GM23338 (cell line): Measurements from ENCODE around the gene PPM1H. TPM values are rescaled to one million over a fixed set of nuclear protein-coding genes. Genes with fewer than 3 reads are reported as not detected.

Experiments
- ATAC-seq: fragments of 200-7000 bp; cut with Tn5 transposase; 3 replicates; pipeline ENCODE4 v1.9.1; 2020
- DNase-seq: peaks from one replicate; pipeline ENCODE4 v3.0.0-alpha.2; 2015; ENCODE audit warnings: low spot score
- H2AFZ ChIP-seq: fragments of 200-600 bp; sonication (generic); 2 replicates; pipeline ENCODE4 v1.8.0; 2016; ENCODE audit warnings: antibody characterized with exemption, mild to moderate bottlenecking, moderate library complexity
- H3F3A ChIP-seq: fragments of 200-600 bp; sonication (generic); replicated peaks from 2 replicates; pipeline ENCODE4 v1.8.0; 2017; ENCODE audit warnings: antibody characterized with exemption, mixed run types, low read depth
- H3K27ac ChIP-seq: fragments of 200-600 bp; sonication (generic); 2 replicates; pipeline ENCODE4 v1.6.1; 2016; ENCODE audit warnings: low read depth
- H3K27me3 ChIP-seq: fragments of 200-600 bp; sonication (generic); 2 replicates; pipeline ENCODE4 v1.8.0; 2016; ENCODE audit warnings: mild to moderate bottlenecking, mixed run types, moderate library complexity; ENCODE audit not compliant: insufficient read depth
- H3K36me3 ChIP-seq: fragments of 200-600 bp; sonication (generic); 2 replicates; pipeline ENCODE4 v1.8.0; 2016; ENCODE audit warnings: mild to moderate bottlenecking; ENCODE audit not compliant: insufficient read depth
- H3K4me1 ChIP-seq: fragments of 200-600 bp; sonication (generic); 2 replicates; pipeline ENCODE4 v1.8.0; 2016; ENCODE audit warnings: mild to moderate bottlenecking, moderate library complexity; ENCODE audit not compliant: insufficient read depth
- H3K4me2 ChIP-seq: fragments of 200-600 bp; sonication (generic); 2 replicates; pipeline ENCODE4 v1.7.1; 2017; ENCODE audit warnings: mixed run types
- H3K4me3 ChIP-seq: fragments of 200-600 bp; sonication (generic); 2 replicates; pipeline ENCODE4 v1.6.1; 2016; ENCODE audit warnings: mixed run types
- H3K79me2 ChIP-seq: fragments of 200-600 bp; sonication (generic); replicated peaks from 2 replicates; pipeline ENCODE4 v1.8.0; 2017; ENCODE audit warnings: mild to moderate bottlenecking; ENCODE audit not compliant: insufficient read depth
- H3K9me2 ChIP-seq: fragments of 200-600 bp; sonication (generic); 2 replicates; pipeline ENCODE4 v1.8.0; 2017; ENCODE audit not compliant: insufficient read depth
- H4K20me1 ChIP-seq: fragments of 200-600 bp; sonication (generic); replicated peaks from 2 replicates; pipeline ENCODE4 v1.8.0; 2017; ENCODE audit warnings: mild to moderate bottlenecking; ENCODE audit not compliant: insufficient read depth
- H3K27ac Mint-ChIP-seq: 2 replicates; pipeline ENCODE4 v1.8.0; 2020; ENCODE audit warnings: inconsistent platforms, mild to moderate bottlenecking, moderate library complexity, mixed read lengths
- H3K27me3 Mint-ChIP-seq: 3 replicates; pipeline ENCODE4 v1.8.0; 2022; ENCODE audit warnings: low read depth, mild to moderate bottlenecking, moderate library complexity, mixed read lengths, inconsistent platforms; ENCODE audit not compliant: insufficient read depth, poor library complexity
- H3K36me3 Mint-ChIP-seq: 3 replicates; pipeline ENCODE4 v1.8.0; 2021; ENCODE audit warnings: low read depth, mild to moderate bottlenecking, inconsistent platforms, moderate library complexity, mixed read lengths
- H3K4me1 Mint-ChIP-seq: 3 replicates; pipeline ENCODE4 v1.8.0; 2020; ENCODE audit warnings: mild to moderate bottlenecking, inconsistent platforms, mixed read lengths
- H3K4me3 Mint-ChIP-seq: 3 replicates; pipeline ENCODE4 v1.8.0; 2021; ENCODE audit warnings: moderate library complexity, mild to moderate bottlenecking, inconsistent platforms, mixed read lengths
- H3K9me3 Mint-ChIP-seq: 3 replicates; pipeline ENCODE4 v1.8.0; 2020; ENCODE audit warnings: moderate library complexity, mild to moderate bottlenecking, inconsistent platforms, mixed read lengths
- CREB1 ChIP-seq: fragments of 250-450 bp; sonication (Bioruptor Pico); IDR thresholded peaks from 2 replicates; pipeline ENCODE4 v1.5.0; 2020; ENCODE audit warnings: low read depth, mild to moderate bottlenecking, moderate library complexity
- EZH2 ChIP-seq: fragments of 200-600 bp; sonication (generic); IDR thresholded peaks from one replicate; pipeline ENCODE4 v1.8.0; 2017; ENCODE audit warnings: antibody characterized with exemption, mild to moderate bottlenecking, low read depth; ENCODE audit not compliant: unreplicated experiment
- EZH2phosphoT487 ChIP-seq: fragments of 200-600 bp; sonication (generic); IDR thresholded peaks from one replicate; pipeline ENCODE4 v1.8.1; 2018; ENCODE audit warnings: antibody characterized with exemption; ENCODE audit not compliant: unreplicated experiment
- JUNB ChIP-seq: IDR thresholded peaks from one replicate; pipeline ENCODE4 v1.6.1; 2016; ENCODE audit warnings: antibody characterized with exemption; ENCODE audit not compliant: unreplicated experiment
- POLR2AphosphoS5 ChIP-seq: IDR thresholded peaks from 2 replicates; pipeline ENCODE4 v1.6.1; 2016; ENCODE audit warnings: antibody characterized with exemption, low read depth
- REST ChIP-seq: IDR thresholded peaks from one replicate; pipeline ENCODE4 v1.6.1; 2018; ENCODE audit warnings: antibody characterized with exemption; ENCODE audit not compliant: unreplicated experiment
- STAT1 ChIP-seq: IDR thresholded peaks from one replicate; pipeline ENCODE4 v1.6.1; 2016; ENCODE audit warnings: antibody characterized with exemption; ENCODE audit not compliant: unreplicated experiment
- ZNF114 ChIP-seq: fragments of 250-450 bp; sonication (Bioruptor Pico); IDR thresholded peaks from 2 replicates; pipeline ENCODE4 v1.5.0; 2020; ENCODE audit warnings: mild to moderate bottlenecking, moderate library complexity
- ZNF331 ChIP-seq: fragments of 250-450 bp; sonication (Bioruptor Pico); IDR thresholded peaks from 2 replicates; pipeline ENCODE4 v1.5.0; 2020; ENCODE audit warnings: low read depth, mild to moderate bottlenecking, moderate library complexity
- polyA plus RNA-seq: library from polyadenylated mRNA; unstranded; fragments of >200 nt; fragmentation: Nextera tagmentation; extraction: Ambion mirVana; gene quantifications from 2 replicates; pipeline ENCODE4 v1.2.1, GENCODE V29; 2016
- total RNA-seq: library from RNA; depleted of rRNA; stranded (reverse); fragments of >200 nt; shearing (Covaris generic); gene quantifications from 2 replicates; pipeline ENCODE4 v1.2.3, GENCODE V29; 2014
- TF ChIP-seq, protein P1 (sequence below), 2 experiments: fragments of 200-600 bp in 1 of 2; sonication (generic) in 1 of 2; conservative IDR thresholded peaks; 2 replicates each; pipeline versions ENCODE4 v1.5.1 to v1.6.1; 2016 to 2017; ENCODE audit warnings: antibody characterized with exemption in 2 of 2, low read depth in 2 of 2, mild to moderate bottlenecking in 2 of 2, moderate library complexity in 1 of 2
- TF ChIP-seq, protein P2 (sequence below): fragments of 250-450 bp; sonication (Bioruptor Pico); IDR thresholded peaks from 2 replicates; pipeline ENCODE4 v1.5.0; 2020; ENCODE audit warnings: mild to moderate bottlenecking, moderate library complexity
- TF ChIP-seq, protein P3 (sequence below): IDR thresholded peaks from 2 replicates; pipeline ENCODE4 v1.6.1; 2016; ENCODE audit warnings: antibody characterized with exemption

PPM1H gene
- total and polyA plus RNA-seq, 2 experiments from 2014 or later: 11.4 to 41.2 TPM

- H3K4me2 ChIP-seq: no peak overlapping the region
- ATAC-seq: no peak
- H3K4me1 Mint-ChIP-seq: peaks cover 37% of the 10 kb centered on the region
- H3K27ac ChIP-seq: 0 out of 2 replicates have a peak overlapping the region, but pooled peaks have one; percentile 34
- H3K27me3 Mint-ChIP-seq: peaks cover 2% of the 10 kb centered on the region
- TF ChIP-seq, protein P1, sequence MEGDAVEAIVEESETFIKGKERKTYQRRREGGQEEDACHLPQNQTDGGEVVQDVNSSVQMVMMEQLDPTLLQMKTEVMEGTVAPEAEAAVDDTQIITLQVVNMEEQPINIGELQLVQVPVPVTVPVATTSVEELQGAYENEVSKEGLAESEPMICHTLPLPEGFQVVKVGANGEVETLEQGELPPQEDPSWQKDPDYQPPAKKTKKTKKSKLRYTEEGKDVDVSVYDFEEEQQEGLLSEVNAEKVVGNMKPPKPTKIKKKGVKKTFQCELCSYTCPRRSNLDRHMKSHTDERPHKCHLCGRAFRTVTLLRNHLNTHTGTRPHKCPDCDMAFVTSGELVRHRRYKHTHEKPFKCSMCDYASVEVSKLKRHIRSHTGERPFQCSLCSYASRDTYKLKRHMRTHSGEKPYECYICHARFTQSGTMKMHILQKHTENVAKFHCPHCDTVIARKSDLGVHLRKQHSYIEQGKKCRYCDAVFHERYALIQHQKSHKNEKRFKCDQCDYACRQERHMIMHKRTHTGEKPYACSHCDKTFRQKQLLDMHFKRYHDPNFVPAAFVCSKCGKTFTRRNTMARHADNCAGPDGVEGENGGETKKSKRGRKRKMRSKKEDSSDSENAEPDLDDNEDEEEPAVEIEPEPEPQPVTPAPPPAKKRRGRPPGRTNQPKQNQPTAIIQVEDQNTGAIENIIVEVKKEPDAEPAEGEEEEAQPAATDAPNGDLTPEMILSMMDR (conservative IDR thresholded peaks at IDR 0.05; ENCODE audit: low read depth in 2 of 2): no peak
- no peak for TF ChIP-seq ZNF114 (CRISPR knock-in tag)
- TF ChIP-seq REST: no peak
- TF ChIP-seq, protein P2, sequence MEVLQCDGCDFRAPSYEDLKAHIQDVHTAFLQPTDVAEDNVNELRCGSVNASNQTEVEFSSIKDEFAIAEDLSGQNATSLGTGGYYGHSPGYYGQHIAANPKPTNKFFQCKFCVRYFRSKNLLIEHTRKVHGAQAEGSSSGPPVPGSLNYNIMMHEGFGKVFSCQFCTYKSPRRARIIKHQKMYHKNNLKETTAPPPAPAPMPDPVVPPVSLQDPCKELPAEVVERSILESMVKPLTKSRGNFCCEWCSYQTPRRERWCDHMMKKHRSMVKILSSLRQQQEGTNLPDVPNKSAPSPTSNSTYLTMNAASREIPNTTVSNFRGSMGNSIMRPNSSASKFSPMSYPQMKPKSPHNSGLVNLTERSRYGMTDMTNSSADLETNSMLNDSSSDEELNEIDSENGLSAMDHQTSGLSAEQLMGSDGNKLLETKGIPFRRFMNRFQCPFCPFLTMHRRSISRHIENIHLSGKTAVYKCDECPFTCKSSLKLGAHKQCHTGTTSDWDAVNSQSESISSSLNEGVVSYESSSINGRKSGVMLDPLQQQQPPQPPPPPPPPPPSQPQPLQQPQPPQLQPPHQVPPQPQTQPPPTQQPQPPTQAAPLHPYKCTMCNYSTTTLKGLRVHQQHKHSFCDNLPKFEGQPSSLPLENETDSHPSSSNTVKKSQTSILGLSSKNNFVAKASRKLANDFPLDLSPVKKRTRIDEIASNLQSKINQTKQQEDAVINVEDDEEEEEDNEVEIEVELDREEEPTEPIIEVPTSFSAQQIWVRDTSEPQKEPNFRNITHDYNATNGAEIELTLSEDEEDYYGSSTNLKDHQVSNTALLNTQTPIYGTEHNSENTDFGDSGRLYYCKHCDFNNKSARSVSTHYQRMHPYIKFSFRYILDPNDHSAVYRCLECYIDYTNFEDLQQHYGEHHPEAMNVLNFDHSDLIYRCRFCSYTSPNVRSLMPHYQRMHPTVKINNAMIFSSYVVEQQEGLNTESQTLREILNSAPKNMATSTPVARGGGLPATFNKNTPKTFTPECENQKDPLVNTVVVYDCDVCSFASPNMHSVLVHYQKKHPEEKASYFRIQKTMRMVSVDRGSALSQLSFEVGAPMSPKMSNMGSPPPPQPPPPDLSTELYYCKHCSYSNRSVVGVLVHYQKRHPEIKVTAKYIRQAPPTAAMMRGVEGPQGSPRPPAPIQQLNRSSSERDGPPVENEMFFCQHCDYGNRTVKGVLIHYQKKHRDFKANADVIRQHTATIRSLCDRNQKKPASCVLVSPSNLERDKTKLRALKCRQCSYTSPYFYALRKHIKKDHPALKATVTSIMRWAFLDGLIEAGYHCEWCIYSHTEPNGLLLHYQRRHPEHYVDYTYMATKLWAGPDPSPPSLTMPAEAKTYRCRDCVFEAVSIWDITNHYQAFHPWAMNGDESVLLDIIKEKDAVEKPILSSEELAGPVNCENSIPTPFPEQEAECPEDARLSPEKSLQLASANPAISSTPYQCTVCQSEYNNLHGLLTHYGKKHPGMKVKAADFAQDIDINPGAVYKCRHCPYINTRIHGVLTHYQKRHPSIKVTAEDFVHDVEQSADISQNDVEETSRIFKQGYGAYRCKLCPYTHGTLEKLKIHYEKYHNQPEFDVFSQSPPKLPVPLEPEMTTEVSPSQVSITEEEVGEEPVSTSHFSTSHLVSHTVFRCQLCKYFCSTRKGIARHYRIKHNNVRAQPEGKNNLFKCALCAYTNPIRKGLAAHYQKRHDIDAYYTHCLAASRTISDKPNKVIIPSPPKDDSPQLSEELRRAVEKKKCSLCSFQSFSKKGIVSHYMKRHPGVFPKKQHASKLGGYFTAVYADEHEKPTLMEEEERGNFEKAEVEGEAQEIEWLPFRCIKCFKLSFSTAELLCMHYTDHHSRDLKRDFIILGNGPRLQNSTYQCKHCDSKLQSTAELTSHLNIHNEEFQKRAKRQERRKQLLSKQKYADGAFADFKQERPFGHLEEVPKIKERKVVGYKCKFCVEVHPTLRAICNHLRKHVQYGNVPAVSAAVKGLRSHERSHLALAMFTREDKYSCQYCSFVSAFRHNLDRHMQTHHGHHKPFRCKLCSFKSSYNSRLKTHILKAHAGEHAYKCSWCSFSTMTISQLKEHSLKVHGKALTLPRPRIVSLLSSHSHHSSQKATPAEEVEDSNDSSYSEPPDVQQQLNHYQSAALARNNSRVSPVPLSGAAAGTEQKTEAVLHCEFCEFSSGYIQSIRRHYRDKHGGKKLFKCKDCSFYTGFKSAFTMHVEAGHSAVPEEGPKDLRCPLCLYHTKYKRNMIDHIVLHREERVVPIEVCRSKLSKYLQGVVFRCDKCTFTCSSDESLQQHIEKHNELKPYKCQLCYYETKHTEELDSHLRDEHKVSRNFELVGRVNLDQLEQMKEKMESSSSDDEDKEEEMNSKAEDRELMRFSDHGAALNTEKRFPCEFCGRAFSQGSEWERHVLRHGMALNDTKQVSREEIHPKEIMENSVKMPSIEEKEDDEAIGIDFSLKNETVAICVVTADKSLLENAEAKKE (CRISPR knock-in tag): no peak
- TF ChIP-seq EZH2phosphoT487: no peak
- TF ChIP-seq STAT1: no peak
- no peak for TF ChIP-seq JUNB
- TF ChIP-seq, protein P3, sequence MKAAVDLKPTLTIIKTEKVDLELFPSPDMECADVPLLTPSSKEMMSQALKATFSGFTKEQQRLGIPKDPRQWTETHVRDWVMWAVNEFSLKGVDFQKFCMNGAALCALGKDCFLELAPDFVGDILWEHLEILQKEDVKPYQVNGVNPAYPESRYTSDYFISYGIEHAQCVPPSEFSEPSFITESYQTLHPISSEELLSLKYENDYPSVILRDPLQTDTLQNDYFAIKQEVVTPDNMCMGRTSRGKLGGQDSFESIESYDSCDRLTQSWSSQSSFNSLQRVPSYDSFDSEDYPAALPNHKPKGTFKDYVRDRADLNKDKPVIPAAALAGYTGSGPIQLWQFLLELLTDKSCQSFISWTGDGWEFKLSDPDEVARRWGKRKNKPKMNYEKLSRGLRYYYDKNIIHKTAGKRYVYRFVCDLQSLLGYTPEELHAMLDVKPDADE: no peak
- TF ChIP-seq ZNF331 (CRISPR knock-in tag): no peak
- no peak for TF ChIP-seq EZH2
- no peak for TF ChIP-seq CREB1
- TF ChIP-seq POLR2AphosphoS5: no peak
- H3F3A ChIP-seq: no peaks in the 10 kb centered on the region
- H3K36me3 Mint-ChIP-seq: no peaks in the 10 kb centered on the region; the same call in 2 of the 3 replicates
- H2AFZ ChIP-seq: no peak overlapping the region
- H3K27ac Mint-ChIP-seq: peak overlapping the region; percentile 40
- H3K4me3 ChIP-seq: no peak overlapping the region
- no peaks in the 10 kb centered on the region for H3K27me3 ChIP-seq
- H3K9me3 Mint-ChIP-seq: no peaks in the 10 kb centered on the region
- peaks cover 24% of the 10 kb centered on the region for H3K4me1 ChIP-seq
- H3K9me2 ChIP-seq: no peaks in the 10 kb centered on the region
- DNase-seq: no peak
- no peak overlapping the region for H3K4me3 Mint-ChIP-seq
- no peaks in the 10 kb centered on the region; the same call in none of the 2 replicates for H3K79me2 ChIP-seq
- H4K20me1 ChIP-seq: no peaks in the 10 kb centered on the region
- H3K36me3 ChIP-seq: no peaks in the 10 kb centered on the region
Observed at GRCh38 chr12:62794218-62794583, 140.7 kb downstream of the PPM1H start.
